ENCODE results near the gene BCAR3.

The BCAR3 gene

GRCh38 chr1:93681101-93681988 is at the start of gene BCAR3:
TSS of gene BCAR3 (minus strand) at chr1:93681837. CDS start at chr1:93674930, 6,907 bp downstream.
- FAIRE-seq: no peak

GRCh38 chr1:93730621-93731020 is 49.0 kb upstream of the BCAR3 start:
- FAIRE-seq: no peak

- FAIRE-seq: no peak
Measured at GRCh38 chr1:93729906-93730305, 48.3 kb upstream of the BCAR3 start.

- FAIRE-seq: no peak
Measured at GRCh38 chr1:93729502-93729901, 47.9 kb upstream of the BCAR3 start.

- FAIRE-seq: no peak
Measured at GRCh38 chr1:93728480-93729131, 47.0 kb upstream of the BCAR3 start.

GRCh38 chr1:93723733-93724270 is 42.2 kb upstream of the BCAR3 start:
- no peak for FAIRE-seq

GRCh38 chr1:93723110-93723509 is 41.5 kb upstream of the BCAR3 start:
- no peak for FAIRE-seq

- FAIRE-seq: no peak
Measured at GRCh38 chr1:93722081-93723031, 40.7 kb upstream of the BCAR3 start.

GRCh38 chr1:93720956-93721626 is 39.5 kb upstream of the BCAR3 start:
- no peak for FAIRE-seq

GRCh38 chr1:93717640-93718039 is 36.0 kb upstream of the BCAR3 start:
- FAIRE-seq: no peak

GRCh38 chr1:93716941-93717368 is 35.3 kb upstream of the BCAR3 start:
- FAIRE-seq: no peak

GRCh38 chr1:93716163-93716562 is 34.5 kb upstream of the BCAR3 start:
- FAIRE-seq: no peak

GRCh38 chr1:93715529-93716126 is 34.0 kb upstream of the BCAR3 start:
- FAIRE-seq: no peak

GRCh38 chr1:93714356-93714755 is 32.7 kb upstream of the BCAR3 start:
- no peak for FAIRE-seq

GRCh38 chr1:93713341-93713740 is 31.7 kb upstream of the BCAR3 start:
- no peak for FAIRE-seq

GRCh38 chr1:93712741-93713140 is 31.1 kb upstream of the BCAR3 start:
- no peak for FAIRE-seq

- FAIRE-seq: no peak
Measured at GRCh38 chr1:93710499-93711453, 29.1 kb upstream of the BCAR3 start.

GRCh38 chr1:93708734-93709481 is 27.3 kb upstream of the BCAR3 start:
- no peak for FAIRE-seq

- FAIRE-seq: no peak
Measured at GRCh38 chr1:93707956-93708355, 26.3 kb upstream of the BCAR3 start.

Measured in TTC549 (cell line).